HG02798 (cell line): Measurements from ENCODE around the gene COL6A1.

ENCODE experiments used
- ATAC-seq: cut with Tn5 transposase; IDR thresholded peaks from one replicate; pipeline ENCODE4 v1.9.1; 2021; ENCODE audit warnings: mild to moderate bottlenecking; ENCODE audit not compliant: unreplicated experiment, poor library complexity

The COL6A1 gene

GRCh38 chr21:45992301-45993209, 11.0 kb downstream of the COL6A1 start:
- ATAC-seq, result no peak

DNA sequence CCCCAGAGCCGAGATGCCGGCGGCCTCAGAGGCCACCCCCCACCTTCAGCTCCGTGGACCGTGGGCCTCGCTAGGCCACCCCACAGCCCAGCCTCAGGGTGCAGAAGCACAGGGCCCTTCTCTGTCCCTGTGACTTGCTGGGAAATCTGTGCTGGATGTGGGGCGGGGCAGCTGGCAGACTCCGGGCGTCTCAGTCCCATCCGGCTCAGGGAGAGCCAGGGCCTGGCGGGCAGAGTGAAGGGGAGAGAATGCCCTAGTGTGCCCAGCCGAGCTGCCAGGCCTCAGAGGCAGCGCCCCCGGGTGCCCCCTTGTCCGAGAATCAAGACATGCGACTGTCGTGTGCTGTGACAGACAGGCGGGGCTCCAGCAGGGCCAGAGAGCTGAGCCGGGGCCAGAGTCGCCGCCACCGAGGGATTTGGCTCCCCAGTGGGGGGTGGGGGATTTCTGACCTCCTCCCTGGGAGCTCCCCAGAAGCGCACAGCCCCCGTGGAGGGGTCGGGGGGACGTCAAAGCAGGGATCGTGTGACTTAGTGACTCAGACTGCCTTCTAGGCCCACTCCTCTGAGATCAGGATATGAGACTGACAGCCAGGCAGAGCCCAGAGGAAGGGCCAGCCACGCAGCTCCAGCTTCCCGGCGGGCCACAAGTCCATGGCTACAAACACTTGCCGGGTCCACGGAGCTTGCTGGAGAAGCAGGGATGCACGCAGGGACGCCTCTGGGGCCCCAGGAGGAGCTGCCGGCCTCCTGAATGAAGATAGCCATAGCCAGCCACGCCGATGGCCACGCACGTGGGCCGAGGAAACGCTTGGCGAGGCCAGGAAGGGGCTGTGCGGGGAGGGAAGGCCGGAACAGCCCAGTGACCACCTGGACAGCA, 11.9 kb downstream of the COL6A1 start:
- no peak for ATAC-seq

DNA sequence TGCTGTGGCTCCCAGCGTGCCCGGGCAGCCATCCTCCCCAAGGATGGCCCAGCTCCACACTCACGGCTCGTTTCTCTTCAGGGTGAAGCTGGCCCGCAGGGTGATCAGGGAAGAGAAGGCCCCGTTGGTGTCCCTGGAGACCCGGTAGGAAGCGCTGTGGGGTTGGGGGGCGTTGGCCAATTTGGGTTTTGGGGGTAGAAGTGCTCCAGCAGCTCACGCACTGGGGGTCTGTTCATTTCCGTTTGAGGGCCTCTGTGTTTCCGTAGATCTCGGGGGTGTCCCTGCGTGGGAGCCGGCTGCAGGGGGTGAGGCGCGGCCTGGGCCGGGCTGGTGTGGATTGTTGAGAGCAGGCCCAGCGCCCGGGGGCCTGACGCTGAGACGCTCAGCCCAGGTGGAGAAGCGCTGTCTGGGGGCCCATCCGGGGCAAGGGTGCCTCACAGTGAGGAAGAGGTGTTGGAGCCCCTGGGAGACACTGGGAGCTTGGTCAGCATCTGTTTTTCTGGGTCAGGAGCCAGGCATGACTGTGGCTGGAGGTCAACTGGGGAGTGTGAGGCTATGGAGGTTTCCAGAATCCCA, 12.6 kb downstream of the COL6A1 start:
- no peak for ATAC-seq

DNA sequence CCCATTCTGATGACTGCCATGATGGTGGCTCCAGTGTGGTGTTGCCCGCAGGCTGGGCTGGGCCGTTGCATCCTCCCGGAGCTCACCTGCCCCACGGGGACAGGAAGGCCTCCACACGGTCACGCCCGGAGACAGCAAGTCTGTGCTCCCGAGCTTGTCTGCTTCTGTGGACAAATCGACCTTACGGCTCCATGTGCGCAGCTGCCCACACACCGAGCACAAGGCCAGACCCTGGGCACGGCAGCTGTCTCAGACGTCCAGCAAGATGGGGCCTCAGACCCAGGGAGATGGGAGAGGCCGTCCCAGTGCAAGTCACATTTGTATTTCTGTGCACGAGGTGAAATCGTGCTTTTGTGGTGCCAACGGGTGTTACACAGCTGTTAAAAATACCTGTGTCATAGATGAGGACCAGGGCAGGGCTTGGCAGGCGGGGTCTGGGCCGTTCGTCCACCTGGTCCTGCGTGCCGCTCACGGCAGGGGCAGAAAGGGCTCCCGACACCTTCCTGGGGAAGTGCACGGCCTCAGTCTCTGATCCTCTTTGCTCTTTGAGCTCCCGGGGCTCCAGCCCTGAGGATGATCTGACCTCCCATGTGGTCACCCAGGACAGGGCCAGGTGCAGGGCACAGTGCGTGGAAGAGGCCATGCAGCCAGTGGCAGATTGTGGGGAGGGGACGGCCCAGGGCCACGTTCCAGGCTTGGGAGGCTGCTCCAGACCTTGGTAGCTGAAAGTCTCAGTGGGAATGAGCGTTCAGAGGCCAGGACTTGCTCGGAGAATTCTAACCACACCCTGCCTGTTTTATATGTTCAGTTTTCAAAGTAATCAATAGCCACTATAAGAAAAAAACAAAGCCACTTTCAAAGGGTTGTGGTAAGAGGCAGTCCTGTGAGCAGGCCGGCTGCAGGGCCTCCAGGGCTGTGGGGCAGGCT, 13.5 kb downstream of the COL6A1 start:
- no peak for ATAC-seq

DNA sequence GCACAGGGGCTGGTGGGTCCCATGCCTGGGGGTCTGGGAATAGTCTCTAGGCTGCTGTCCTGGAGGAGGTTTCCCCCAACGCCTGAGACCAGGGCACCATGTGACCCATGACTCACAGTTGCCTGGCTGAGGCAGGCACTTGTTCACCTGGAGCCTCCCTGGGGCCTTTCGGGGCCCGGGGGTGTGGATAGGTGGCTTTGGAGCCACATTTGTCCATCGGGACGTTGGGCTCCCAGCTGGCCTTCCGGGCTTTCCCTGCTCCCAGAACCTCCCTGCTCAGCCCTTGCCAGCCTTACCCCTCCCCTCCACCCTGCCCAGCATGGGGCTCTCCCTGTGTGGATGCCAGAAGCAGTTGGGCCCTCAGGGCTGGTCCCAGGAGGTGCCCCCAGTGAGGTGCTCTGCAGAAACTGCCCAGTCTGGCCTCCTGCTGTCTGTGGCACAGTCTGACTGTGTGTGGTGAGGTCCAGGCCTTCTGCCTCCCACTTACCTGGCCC, 14.2 kb downstream of the COL6A1 start:
- ATAC-seq, result no peak

- no peak for ATAC-seq
These were observed 15.0 kb downstream of the COL6A1 start for GRCh38 chr21:45996311-45997204.

GRCh38 chr21:45997205-45997494, 15.6 kb downstream of the COL6A1 start:
- no peak for ATAC-seq

GRCh38 chr21:45997495-45998275, 16.1 kb downstream of the COL6A1 start:
- ATAC-seq, result no peak

DNA sequence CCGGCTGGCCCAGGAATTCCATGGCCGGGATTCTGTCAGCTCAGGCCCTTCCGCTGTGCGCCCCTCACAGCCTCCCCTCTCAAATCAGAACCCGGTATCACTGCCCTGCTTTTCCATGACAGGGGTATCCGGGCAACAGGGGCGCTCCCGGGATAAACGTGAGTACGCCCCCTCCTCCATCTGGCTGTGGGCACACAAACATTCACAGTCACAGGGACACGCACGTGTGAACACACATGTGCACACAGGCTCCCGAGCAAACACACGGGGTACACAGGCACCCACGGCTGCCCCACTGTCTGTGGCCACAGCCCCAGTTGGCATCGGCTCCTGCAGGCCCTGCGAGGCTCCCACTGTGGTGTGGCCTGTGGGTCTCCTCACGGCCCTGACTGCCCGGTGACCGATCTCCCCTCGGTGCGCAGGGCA, 16.7 kb downstream of the COL6A1 start:
- ATAC-seq, result no peak

GRCh38 chr21:45998871-45999580, 17.5 kb downstream of the COL6A1 start:
- ATAC-seq, result no peak

- no peak for ATAC-seq
These were observed 18.1 kb downstream of the COL6A1 start for GRCh38 chr21:45999581-46000181.

GRCh38 chr21:46000182-46000730, 18.7 kb downstream of the COL6A1 start:
- no peak for ATAC-seq

GRCh38 chr21:46000731-46001641, 19.4 kb downstream of the COL6A1 start:
- ATAC-seq, result no peak

GRCh38 chr21:46001821-46002681, 20.5 kb downstream of the COL6A1 start:
- ATAC-seq, result no peak
